Measurements from ENCODE around the gene TMPRSS3. TPM values are rescaled to one million over a fixed set of nuclear protein-coding genes. Genes with fewer than 3 reads are reported as not detected.

TMPRSS3 gene
- polyA plus RNA-seq, 2 of the 4 experiments (the other 2 are of a cell fraction) = 0.10 to 0.12 TPM

DNA sequence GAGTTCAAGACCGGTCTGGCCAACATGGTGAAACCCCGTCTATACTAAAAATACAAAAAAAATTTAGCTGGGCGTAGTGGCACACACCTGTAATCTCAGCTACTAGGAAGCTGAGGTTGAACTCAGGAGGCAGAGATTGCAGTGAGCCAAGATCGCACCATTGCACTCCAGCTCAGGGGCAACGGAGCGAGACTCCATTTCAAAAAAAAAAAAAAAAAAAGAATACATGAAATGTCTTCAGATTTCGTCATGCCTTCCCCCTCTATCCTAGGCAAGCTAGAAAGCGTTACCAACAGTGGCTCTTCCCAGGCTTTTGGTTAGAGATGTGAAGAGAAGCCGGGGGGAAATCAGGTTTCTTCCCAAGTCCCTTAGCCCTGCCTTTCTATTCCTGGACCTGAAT, 33.2 kb downstream of the TMPRSS3 start:
- POLR2A ChIA-PET = no interaction called here
- 81% methylated on average over 9 of the region's 9 CpGs for WGBS (ENCODE audit: missing lambda C conversion rate)

GRCh38 chr21:42362198-42362597, 33.7 kb downstream of the TMPRSS3 start:
- ATAC-seq = no peak
- 84% methylated on average over 12 of the region's 12 CpGs for WGBS (ENCODE audit: missing lambda C conversion rate)
- ChIA-PET POLR2A (no interaction called here), CTCF (interaction anchor here (0.6 to 2.1 kb wide), 2 partner anchors 24 to 118 kb away, joined by 3 to 8 read pairs; no protein-coding TSS in a partner anchor)
- H3K27ac ChIP-seq = no peak overlapping the region
- H3K9me3 ChIP-seq = no peaks in the 10 kb centered on the region
- peaks cover 20% of the 10 kb centered on the region for H3K4me1 ChIP-seq
- H3K4me3 ChIP-seq = no peak overlapping the region
- TF ChIP-seq POLR2AphosphoS2 (conservative IDR thresholded peaks at IDR 0.05; ENCODE audit: low read length) (no peak), HOXB5 (CRISPR knock-in tag; IDR thresholded peaks at IDR 0.05) (no peak), NFE2L2 (conservative IDR thresholded peaks at IDR 0.05; ENCODE audit: low read length) (no peak), CHD4 (IDR thresholded peaks at IDR 0.05; ENCODE audit: borderline replicate concordance) (no peak), ZC3H11A (IDR thresholded peaks at IDR 0.05) (no peak), RAD21 (conservative IDR thresholded peaks at IDR 0.05 in 1 of 2, IDR thresholded peaks at IDR 0.05 in 1 of 2) (no peak), TP53 (CRISPR knock-in tag; IDR thresholded peaks at IDR 0.05) (no peak), RFX5 (IDR thresholded peaks at IDR 0.05) (no peak)
- TF ChIP-seq, protein P1, sequence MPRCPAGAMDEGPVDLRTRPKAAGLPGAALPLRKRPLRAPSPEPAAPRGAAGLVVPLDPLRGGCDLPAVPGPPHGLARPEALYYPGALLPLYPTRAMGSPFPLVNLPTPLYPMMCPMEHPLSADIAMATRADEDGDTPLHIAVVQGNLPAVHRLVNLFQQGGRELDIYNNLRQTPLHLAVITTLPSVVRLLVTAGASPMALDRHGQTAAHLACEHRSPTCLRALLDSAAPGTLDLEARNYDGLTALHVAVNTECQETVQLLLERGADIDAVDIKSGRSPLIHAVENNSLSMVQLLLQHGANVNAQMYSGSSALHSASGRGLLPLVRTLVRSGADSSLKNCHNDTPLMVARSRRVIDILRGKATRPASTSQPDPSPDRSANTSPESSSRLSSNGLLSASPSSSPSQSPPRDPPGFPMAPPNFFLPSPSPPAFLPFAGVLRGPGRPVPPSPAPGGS (IDR thresholded peaks at IDR 0.05) = no peak
- TF ChIP-seq, protein P2, sequence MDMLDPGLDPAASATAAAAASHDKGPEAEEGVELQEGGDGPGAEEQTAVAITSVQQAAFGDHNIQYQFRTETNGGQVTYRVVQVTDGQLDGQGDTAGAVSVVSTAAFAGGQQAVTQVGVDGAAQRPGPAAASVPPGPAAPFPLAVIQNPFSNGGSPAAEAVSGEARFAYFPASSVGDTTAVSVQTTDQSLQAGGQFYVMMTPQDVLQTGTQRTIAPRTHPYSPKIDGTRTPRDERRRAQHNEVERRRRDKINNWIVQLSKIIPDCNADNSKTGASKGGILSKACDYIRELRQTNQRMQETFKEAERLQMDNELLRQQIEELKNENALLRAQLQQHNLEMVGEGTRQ (IDR thresholded peaks at IDR 0.05) = no peak
- DNase-seq (ENCODE audit: low read depth in 1 of 2, low spot score in 1 of 2) = no peak
- no peak for FAIRE-seq
- H3K4me2 ChIP-seq = no peak overlapping the region

More for the DNA sequence above, 33.2 kb downstream of the TMPRSS3 start:
- no peak overlapping the region for H3K4me3 ChIP-seq
- CTCF ChIA-PET = no interaction called here
- TF ChIP-seq NFE2L2 (conservative IDR thresholded peaks at IDR 0.05; ENCODE audit: low read length) (no peak), HES2 (IDR thresholded peaks at IDR 0.05) (no peak), MAZ (IDR thresholded peaks at IDR 0.05; ENCODE audit: borderline replicate concordance, low read depth, low read length) (no peak), MAFK (IDR thresholded peaks at IDR 0.05; ENCODE audit: partially characterized antibody) (no peak), KDM1A (IDR thresholded peaks at IDR 0.05; ENCODE audit: low read depth) (no peak), EHMT2 (IDR thresholded peaks at IDR 0.05; ENCODE audit: low read depth) (no peak), E2F6 (IDR thresholded peaks at IDR 0.05; ENCODE audit: borderline replicate concordance, low read depth) (no peak), RCOR1 (IDR thresholded peaks at IDR 0.05; ENCODE audit: low read depth, low read length) (no peak), NPAS2 (CRISPR knock-in tag; IDR thresholded peaks at IDR 0.05; ENCODE audit: borderline replicate concordance) (no peak)
- TF ChIP-seq, protein P3, sequence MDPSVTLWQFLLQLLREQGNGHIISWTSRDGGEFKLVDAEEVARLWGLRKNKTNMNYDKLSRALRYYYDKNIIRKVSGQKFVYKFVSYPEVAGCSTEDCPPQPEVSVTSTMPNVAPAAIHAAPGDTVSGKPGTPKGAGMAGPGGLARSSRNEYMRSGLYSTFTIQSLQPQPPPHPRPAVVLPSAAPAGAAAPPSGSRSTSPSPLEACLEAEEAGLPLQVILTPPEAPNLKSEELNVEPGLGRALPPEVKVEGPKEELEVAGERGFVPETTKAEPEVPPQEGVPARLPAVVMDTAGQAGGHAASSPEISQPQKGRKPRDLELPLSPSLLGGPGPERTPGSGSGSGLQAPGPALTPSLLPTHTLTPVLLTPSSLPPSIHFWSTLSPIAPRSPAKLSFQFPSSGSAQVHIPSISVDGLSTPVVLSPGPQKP (IDR thresholded peaks at IDR 0.05; ENCODE audit: low read depth, low read length) = no peak
- H3K4me1 ChIP-seq = peaks cover 23% of the 10 kb centered on the region
- no peak for FAIRE-seq
- no peak overlapping the region for H3K27ac ChIP-seq
- no peak for ATAC-seq
- H3K4me2 ChIP-seq = no peak overlapping the region
- no peaks in the 10 kb centered on the region for H3K9me3 ChIP-seq
- no peak for DNase-seq (ENCODE audit: low read depth in 1 of 2, low spot score in 1 of 2)

DNA sequence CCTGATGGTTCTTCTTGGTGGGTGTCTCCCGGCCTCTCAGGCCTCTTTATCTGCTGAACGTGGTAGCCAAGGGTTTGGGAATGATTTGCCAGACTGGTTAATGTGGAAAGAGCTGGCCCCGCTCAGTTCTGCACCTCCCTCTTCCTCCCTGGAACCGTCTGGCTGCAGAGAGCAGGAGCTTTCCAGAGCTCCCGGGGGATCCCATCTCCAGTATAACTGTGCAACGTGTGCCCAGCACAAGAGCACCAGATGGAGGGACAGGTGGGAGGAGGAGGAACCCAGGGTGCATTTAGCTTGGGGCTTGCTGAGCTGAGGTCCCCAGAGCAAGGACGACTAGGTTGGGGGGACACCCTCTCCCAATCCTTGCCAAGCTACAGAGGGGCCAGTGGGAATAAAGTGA, 34.6 kb downstream of the TMPRSS3 start:
- ChIA-PET CTCF (interaction anchor here (0.6 to 2.1 kb wide), 5 partner anchors 11 to 213 kb away, joined by 3 to 8 read pairs (median 4); no protein-coding TSS in a partner anchor), POLR2A (no interaction called here)
- no peak for ATAC-seq
- no peak for DNase-seq (ENCODE audit: low read depth in 1 of 2, low spot score in 1 of 2)
- FAIRE-seq = no peak
- 45% methylated on average over 5 of the region's 7 CpGs for WGBS (ENCODE audit: missing lambda C conversion rate)
- TF ChIP-seq ZNF302 (CRISPR knock-in tag; IDR thresholded peaks at IDR 0.05) (no peak), EHMT2 (IDR thresholded peaks at IDR 0.05; ENCODE audit: low read depth) (no peak), ATOH8 (CRISPR knock-in tag; IDR thresholded peaks at IDR 0.05; ENCODE audit: low read depth) (no peak), HOXB13 (CRISPR knock-in tag; IDR thresholded peaks at IDR 0.05; ENCODE audit: low read depth) (no peak), CHD2 (IDR thresholded peaks at IDR 0.05; ENCODE audit: low read length, partially characterized antibody) (no peak), RCOR1 (IDR thresholded peaks at IDR 0.05; ENCODE audit: low read depth, low read length) (no peak), TP53 (CRISPR knock-in tag; IDR thresholded peaks at IDR 0.05) (no peak)
- TF ChIP-seq, protein P1 (IDR thresholded peaks at IDR 0.05) = no peak
- H3K4me1 ChIP-seq = peaks cover 11% of the 10 kb centered on the region
- no peak overlapping the region for H3K4me3 ChIP-seq
- no peaks in the 10 kb centered on the region for H3K9me3 ChIP-seq
- no peak overlapping the region for H3K27ac ChIP-seq
- no peak overlapping the region for H3K4me2 ChIP-seq
